PC-9 (cell line): ENCODE data around the gene RETREG2. TPM values are rescaled to one million over a fixed set of nuclear protein-coding genes. Genes with fewer than 3 reads are reported as not detected.

Source experiments
- BruUV-seq: library from RNA; stranded (reverse); fragments of 400-500 nt; replicated peaks from 2 replicates; lab custom pipeline; 2021; lab: Mats Ljungman, UMichigan
- CTCF ChIA-PET: fragments of 300-600 bp; sonication (Branson Sonifier 250); formaldehyde crosslinking; loops from one replicate; lab custom pipeline; 2022; ENCODE audit warnings: antibody characterized with exemption; lab: Charles Lee
- POLR2A ChIA-PET: fragments of 300-600 bp; sonication (Branson Sonifier 250); formaldehyde crosslinking; loops from one replicate; lab custom pipeline; 2022; ENCODE audit warnings: antibody characterized with exemption; ENCODE audit not compliant: unreplicated experiment; lab: Charles Lee
- DNase-seq, 2 experiments: peaks; one replicate each; pipeline versions ENCODE4 v3.0.0 to v3.0.0-alpha.2; 2015 to 2022; ENCODE audit warnings: mixed read lengths in 1 of 2
- H2AFZ ChIP-seq: fragments of 200-600 bp; sonication (generic); 2 replicates; pipeline ENCODE4 v1.8.1; 2017; ENCODE audit warnings: antibody characterized with exemption
- H3F3A ChIP-seq: fragments of 200-600 bp; sonication (generic); 2 replicates; pipeline ENCODE4 v1.8.1; 2017; ENCODE audit warnings: antibody characterized with exemption, mild to moderate bottlenecking, low read depth; ENCODE audit not compliant: insufficient read depth
- H3K27ac ChIP-seq: fragments of 200-600 bp; sonication (generic); 2 replicates; pipeline ENCODE4 v1.6.1; 2016; ENCODE audit warnings: mixed run types
- H3K27me3 ChIP-seq: fragments of 200-600 bp; sonication (generic); 2 replicates; pipeline ENCODE4 v1.6.1; 2016; ENCODE audit warnings: low read depth, mixed run types; ENCODE audit not compliant: insufficient read depth
- H3K36me3 ChIP-seq: fragments of 200-600 bp; sonication (generic); 2 replicates; pipeline ENCODE4 v1.6.1; 2016; ENCODE audit warnings: low read depth, mixed run types
- H3K4me1 ChIP-seq: fragments of 200-600 bp; sonication (generic); replicated peaks from 2 replicates; pipeline ENCODE4 v1.6.1; 2016; ENCODE audit warnings: mixed run types; ENCODE audit not compliant: insufficient read depth
- H3K4me2 ChIP-seq: fragments of 200-600 bp; sonication (generic); 2 replicates; pipeline ENCODE4 v1.6.1; 2017; ENCODE audit warnings: mixed run types
- H3K4me3 ChIP-seq: fragments of 200-600 bp; sonication (generic); 2 replicates; pipeline ENCODE4 v1.6.1; 2016; ENCODE audit warnings: mixed run types
- H3K79me2 ChIP-seq: fragments of 200-600 bp; sonication (generic); 2 replicates; pipeline ENCODE4 v1.6.1; 2017; ENCODE audit warnings: low read depth, mixed run types
- H3K9me2 ChIP-seq: fragments of 200-600 bp; sonication (generic); 2 replicates; pipeline ENCODE4 v1.8.1; 2017; ENCODE audit warnings: mild to moderate bottlenecking; ENCODE audit not compliant: insufficient read depth
- H3K9me3 ChIP-seq: fragments of 200-600 bp; sonication (generic); 2 replicates; pipeline ENCODE4 v1.8.1; 2016; ENCODE audit warnings: low read depth; ENCODE audit not compliant: insufficient read depth
- H4K20me1 ChIP-seq: fragments of 200-600 bp; sonication (generic); 2 replicates; pipeline ENCODE4 v1.8.1; 2017; ENCODE audit not compliant: insufficient read depth
- CTCF ChIP-seq: fragments of 200-600 bp; sonication (generic); conservative IDR thresholded peaks from 2 replicates; pipeline ENCODE4 v1.6.1; 2017; ENCODE audit warnings: mixed run types, antibody characterized with exemption, mild to moderate bottlenecking, moderate library complexity
- EZH2 ChIP-seq: fragments of 200-600 bp; sonication (generic); IDR thresholded peaks from 2 replicates; pipeline ENCODE4 v1.8.0; 2017; ENCODE audit warnings: antibody characterized with exemption, low read depth
- intact Hi-C: fragments of 100-400 bp; cut with micrococcal nuclease; formaldehyde crosslinking; loops from one replicate; pipeline ENCODE4 v1.10.0; 2022; ENCODE audit not compliant: unreplicated experiment
- total RNA-seq: library from RNA; stranded (reverse); gene quantifications from 2 replicates; pipeline ENCODE4 v1.2.3, GENCODE V29; 2021

The RETREG2 gene
- total RNA-seq, 1 experiment from 2014 or later = 84.4 TPM

GRCh38 chr2:219160186-219161017 lies 17.7 kb upstream of the RETREG2 start, which contains the start of gene NHEJ1:
NHEJ1 (minus strand) TSS chr2:219160815; CDS start chr2:219158362, 2,453 bp downstream.
- CTCF ChIA-PET = interaction anchor here (0.6 to 0.7 kb wide), 3 partner anchors 11 to 961 kb away, joined by 3 to 7 read pairs (median 6); no protein-coding TSS in a partner anchor
- Histone ChIP-seq H3K79me2 (no peaks in the 10 kb centered on the region), H3K27ac (peak within 1 kb of the TSS; percentile 57), H3K9me3 (no peaks in the 10 kb centered on the region), H2AFZ (peak within 1 kb of the TSS; percentile 87), H3K27me3 (no peaks in the 10 kb centered on the region), H3K4me2 (peak within 1 kb of the TSS; percentile 83), H3K4me1 (0 out of 2 replicates have a peak, but pooled peaks cover 8% of the 10 kb centered on the region), H3K36me3 (no peaks in the 10 kb centered on the region), H3K4me3 (peak within 1 kb of the TSS; percentile 72), H4K20me1 (no peaks in the 10 kb centered on the region), H3K9me2 (no peaks in the 10 kb centered on the region), H3F3A (peaks cover 9% of the 10 kb centered on the region; the same call in 1 of the 2 replicates)
- peak; percentile 79 to 95 for DNase-seq
- BruUV-seq = TSS peak; percentile 73
- TF ChIP-seq EZH2 (no peak), CTCF (peak; percentile 96)
- intact Hi-C loops = loop anchor here (1.0 to 5.0 kb wide), 9 partner anchors 17 to 527 kb away; partner anchors contain the start of genes ABCB6, DNPEP and ZFAND2B
- POLR2A ChIA-PET = interaction anchor here (0.7 kb wide), 1 partner anchor 1307 kb away, joined by 7 read pairs; no protein-coding TSS in a partner anchor

- POLR2A ChIA-PET = no interaction called here
- CTCF ChIA-PET = interaction anchor here (0.6 kb wide), 1 partner anchor 369 kb away, joined by 7 read pairs; no protein-coding TSS in a partner anchor
Measured at GRCh38 chr2:219161097-219161496, 17.0 kb upstream of the RETREG2 start.

More at GRCh38 chr2:219161097-219161496, 17.0 kb upstream of the RETREG2 start:
- Histone ChIP-seq H3K36me3 (no peaks in the 10 kb centered on the region), H3K27ac (no peak overlapping the region), H3K9me3 (no peaks in the 10 kb centered on the region), H3K4me3 (peak overlapping the region; percentile 72), H2AFZ (peak overlapping the region; percentile 87), H4K20me1 (no peaks in the 10 kb centered on the region), H3F3A (peaks cover 9% of the 10 kb centered on the region; the same call in 1 of the 2 replicates), H3K4me2 (peak overlapping the region; percentile 83), H3K4me1 (0 out of 2 replicates have a peak, but pooled peaks cover 8% of the 10 kb centered on the region), H3K9me2 (no peaks in the 10 kb centered on the region), H3K27me3 (no peaks in the 10 kb centered on the region), H3K79me2 (no peaks in the 10 kb centered on the region)
- TF ChIP-seq EZH2 = no peak
- no peak for TF ChIP-seq CTCF
- no TSS peak for BruUV-seq
- intact Hi-C loops = loop anchor here (2.0 to 5.0 kb wide), 3 partner anchors 58 to 526 kb away; partner anchors contain the start of gene ABCB6
- no peak for DNase-seq
